NCI-H446 (cell line): ENCODE data around the gene HRH2.
"Not testable (repeated sequence)": the region's sequence is repeated elsewhere in the genome, so short reads cannot be mapped to it uniquely, and the experiment has no call there.

Source experiments
- DNase-seq, 2 experiments: peaks; one replicate each; lab custom pipeline; 2025; lab: John Stamatoyannopoulos, UW

Gene HRH2

DNA sequence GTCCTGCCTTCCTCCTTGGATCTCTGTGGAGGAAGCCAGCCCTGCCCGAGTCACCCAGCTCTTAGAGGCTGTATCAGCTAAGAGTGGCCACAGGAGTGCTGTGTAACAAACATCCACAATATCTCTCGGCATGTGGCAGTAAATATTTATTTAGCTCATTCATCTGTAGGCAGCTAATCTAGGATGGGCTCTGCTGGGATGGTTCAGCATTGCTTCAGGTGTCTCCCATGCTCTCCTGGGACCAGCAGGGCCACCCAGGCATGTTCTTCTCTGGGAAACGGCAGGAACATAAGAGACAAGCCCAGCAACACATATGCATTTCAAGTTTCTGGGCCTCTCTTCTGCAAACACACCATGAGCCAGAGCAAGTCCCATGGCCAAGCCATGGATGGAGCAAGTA lies 56.1 kb downstream of the HRH2 start:
- DNase-seq, result no peak

GRCh38 chr5:175714479-175715085 lies 56.7 kb downstream of the HRH2 start:
- no peak for DNase-seq

GRCh38 chr5:175715627-175716522 lies 58.0 kb downstream of the HRH2 start:
- no peak for DNase-seq

- no peak for DNase-seq
Measured at GRCh38 chr5:175717837-175718236, 60.0 kb downstream of the HRH2 start.

DNA sequence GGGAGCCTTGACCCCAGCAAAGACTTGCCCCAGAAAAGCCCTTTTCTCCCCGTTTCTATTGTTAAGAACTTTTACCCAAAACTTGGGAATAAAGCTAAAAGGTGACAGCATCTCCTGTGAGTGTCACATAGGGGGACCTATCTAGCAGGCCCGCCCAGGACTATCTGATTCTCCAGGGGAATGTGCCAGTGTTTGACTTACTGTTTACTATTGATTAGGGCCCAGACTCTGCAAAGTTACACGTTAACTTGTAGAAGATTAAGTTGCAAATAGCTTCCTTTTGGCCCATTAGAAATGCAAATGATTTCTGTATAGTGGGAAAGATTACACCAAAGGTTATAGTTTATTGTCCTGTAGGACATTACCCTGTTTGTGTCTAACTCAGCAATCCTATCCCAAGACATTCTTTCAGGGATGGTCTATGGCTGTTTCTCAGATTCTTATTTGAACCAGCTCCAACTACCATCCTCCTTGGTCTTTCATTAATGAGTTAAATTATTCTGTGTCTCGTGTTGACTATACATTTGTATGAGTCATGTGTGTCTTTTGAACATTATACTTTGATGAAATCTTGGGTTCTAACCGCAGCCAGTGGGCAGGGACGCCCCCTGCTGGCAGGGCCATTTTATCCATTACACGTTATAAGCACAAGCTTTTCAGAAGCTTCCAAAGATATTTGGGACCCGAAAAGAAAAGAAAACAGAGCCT lies 60.7 kb downstream of the HRH2 start:
- DNase-seq, result peak in 1 of 2 experiments; percentile 45

GRCh38 chr5:175719109-175719432 lies 61.2 kb downstream of the HRH2 start:
- DNase-seq, result not testable (repeated sequence)

DNA sequence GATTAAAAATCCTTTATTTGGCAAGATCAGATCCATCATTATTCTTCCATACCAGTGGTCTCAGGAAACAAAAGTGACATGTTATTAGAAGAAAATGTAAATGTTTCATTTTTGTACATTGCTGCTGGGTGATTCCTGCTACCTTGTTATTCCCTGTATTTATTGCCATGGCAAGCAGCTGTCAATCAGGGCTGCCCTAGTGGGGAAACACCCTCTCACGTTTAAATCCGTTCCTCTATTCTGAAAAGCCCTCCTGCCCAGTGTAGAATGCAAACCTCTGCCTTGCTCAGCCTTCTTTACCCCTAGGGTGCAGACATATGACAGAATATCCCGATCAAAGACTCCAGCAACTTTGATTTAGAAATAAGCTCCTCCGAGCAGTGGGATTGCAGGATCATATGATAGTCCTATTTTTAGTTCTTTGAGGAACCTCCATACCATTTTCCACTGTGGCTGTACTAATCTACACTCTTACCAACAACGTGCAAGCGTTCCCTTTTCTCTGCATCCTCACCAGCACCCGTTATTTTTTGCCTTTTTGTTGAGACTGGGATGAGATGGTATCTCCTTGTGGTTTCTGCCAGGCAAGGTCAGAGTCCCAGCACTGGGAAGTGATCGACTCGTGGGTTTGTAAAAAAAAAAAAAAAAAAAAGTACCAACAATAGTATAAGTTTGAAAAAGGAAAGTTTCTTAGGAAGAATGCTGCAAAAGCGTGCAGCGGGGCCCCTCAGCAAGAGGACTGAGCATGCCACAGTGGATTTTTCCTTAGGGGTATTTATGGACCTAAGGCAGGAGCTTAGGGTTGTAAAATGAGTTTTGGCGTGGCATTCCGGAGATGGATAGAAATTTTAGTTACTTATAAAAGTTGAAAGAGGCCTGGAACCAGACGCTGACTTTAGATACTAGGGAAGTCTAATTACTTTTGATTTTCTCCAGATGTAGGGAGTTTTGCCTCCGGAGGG lies 66.7 kb downstream of the HRH2 start:
- no peak for DNase-seq

DNA sequence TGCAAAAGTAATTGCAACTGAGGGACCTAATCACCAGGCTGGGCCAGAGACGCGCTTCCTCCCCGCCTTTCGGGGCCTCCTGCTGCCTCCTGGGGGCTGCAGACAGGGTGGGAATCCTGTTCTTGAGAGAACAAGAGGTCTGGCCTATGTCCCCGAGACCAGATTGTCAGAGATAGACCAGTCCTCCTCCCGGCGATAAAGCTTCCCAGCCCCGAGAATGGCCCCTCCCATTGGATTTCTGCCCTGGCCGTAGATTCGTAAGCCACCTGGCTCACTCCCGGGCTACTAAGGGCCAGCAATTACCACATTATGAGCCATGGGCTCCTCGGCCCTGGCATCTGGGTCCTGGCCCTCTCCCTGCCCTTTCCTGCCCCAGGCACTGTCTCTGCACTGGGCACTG lies 70.4 kb downstream of the HRH2 start:
- DNase-seq, result no peak

DNA sequence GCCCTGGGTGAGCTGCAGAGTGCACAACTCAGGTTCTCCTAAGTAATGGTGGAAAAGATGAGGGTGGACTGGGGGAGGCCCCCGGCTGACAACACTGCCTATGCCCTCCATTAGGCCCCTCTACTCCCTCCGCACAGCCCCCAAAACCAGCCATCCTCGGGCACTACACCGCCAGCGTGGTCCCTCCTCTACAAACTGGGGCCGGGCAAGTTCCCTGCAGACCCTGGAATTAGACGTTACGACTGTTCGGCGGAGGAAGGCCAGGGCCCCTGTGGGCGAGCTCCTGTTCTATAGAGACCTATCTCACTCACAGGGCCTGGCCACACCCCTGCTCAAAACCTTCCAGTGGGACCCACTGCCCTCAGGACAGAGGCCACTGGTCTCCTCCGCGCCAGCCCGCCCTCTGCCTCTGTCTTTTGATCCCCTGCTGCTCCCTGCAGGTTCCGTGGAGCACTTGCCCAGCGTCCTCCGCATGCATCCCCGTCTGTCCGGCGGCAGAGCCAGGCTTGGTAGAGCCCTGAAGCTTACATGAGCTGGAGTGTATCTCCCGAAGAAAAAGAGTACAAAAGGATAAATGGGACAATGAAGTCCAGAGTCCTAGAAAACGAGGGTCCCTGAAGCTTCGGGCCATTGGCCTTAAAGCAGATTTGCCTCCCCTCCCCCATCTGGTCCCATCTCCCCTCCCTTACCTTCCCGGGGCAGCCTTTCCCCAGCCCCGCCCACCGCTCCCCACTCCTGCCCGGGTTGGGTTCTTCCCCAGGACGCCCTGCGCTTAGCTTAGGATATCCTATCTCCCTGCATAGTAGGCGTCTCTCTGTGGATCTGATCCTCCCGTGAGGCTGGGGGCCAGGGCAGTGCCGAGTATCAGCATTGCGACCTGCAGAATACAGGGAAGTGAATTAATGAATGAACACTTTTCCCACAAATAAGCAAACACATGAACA lies 71.3 kb downstream of the HRH2 start:
- DNase-seq, result no peak

DNA sequence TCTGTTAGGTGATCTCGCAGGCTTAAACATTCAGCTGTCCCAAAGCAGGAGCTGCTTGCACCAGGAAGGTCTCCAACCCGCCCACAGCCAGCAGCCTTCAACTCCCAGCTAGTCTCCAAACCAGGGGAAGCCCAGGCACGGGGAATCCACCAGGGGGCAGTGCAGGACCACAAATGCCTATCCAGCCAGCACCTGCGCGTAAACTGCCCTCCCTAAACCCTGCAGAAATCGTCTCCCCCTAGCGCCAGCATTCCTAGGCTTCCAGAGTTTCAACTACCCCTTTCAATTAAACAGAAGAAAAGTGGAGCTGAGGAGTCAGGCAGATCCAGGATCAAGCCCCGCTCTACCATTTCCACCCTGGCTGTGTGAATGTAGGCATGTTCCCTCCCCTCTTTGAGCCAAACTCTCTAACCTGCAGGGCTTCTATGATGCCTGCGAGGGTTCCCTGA lies 72.0 kb downstream of the HRH2 start:
- DNase-seq, result peak; percentile 89 to 92

- DNase-seq, result no peak
Measured at GRCh38 chr5:175731172-175731571, 73.3 kb downstream of the HRH2 start.

DNA sequence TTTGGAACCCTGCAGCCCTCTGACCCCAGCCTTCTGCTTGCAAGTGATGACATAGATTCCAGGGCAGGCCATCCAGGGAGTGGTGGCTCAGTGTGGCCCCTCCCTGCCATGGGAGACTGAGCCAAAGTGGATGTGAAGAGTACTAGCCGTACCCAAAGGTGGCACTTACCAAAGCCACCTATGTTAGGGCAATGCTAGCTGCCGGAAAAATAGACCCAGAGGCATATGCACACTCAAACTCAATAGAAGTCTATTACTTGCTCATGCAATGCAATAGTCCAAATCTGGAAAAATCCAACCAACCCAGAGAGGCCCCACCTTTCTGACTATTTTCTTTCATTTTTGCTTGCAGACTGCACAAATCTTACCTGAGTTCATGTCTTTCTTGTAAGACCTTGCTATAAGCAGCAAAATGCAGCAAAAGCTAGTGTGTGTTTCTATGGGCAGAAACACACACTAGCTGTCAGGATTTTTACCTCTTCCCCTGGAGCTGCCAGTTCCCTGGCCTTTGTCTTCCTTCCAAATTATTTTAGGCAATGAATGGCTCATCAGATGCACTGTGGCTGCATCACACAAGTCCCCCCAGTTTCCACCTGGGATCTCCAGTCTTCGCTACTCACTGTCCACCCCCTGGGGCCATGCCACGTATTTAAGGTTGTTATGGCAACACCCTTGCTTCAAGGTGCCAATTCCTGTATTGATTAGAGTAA lies 74.0 kb downstream of the HRH2 start:
- no peak for DNase-seq

- DNase-seq, result no peak
Measured at GRCh38 chr5:175733017-175733416, 75.1 kb downstream of the HRH2 start.

DNA sequence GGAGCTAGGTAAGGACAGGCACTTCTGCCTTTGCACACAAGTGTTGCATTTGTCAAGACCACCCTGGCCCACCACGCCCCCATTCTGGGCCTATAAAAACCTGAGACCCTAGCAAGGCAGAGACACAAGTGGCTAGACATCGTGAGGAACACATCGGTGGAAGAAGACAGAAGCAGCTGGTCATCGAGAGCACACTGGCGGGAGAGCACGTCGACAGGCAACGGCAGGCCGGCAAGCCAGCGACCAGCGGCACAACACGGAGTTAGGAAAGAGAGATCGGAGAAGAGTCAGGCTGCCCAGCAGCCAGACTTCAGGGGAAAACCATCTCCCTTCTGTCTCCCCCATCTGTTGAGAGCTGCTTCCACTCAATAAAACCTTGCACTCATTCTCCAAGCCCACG lies 76.1 kb downstream of the HRH2 start:
- DNase-seq, result no peak

DNA sequence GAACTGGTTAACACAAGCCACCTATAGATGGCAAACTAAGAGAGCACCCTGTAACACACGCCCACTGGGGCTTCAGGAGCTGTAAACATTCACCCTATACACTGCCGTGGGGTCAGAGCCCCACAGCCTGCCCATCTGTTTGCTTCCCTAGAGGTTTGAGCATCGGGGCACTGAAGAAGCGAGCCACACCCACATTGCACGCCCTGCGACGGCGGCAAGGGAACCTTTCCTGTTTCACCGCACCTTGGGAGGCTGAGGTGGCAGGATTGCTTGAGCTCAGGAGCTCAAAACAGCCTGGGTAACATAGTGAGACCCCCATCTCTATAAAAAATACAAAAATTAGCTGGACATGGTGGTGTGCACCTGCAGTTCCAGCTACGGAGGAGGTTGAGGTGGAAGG lies 76.6 kb downstream of the HRH2 start:
- DNase-seq, result no peak

- DNase-seq, result no peak
Measured at GRCh38 chr5:175735701-175736100, 77.8 kb downstream of the HRH2 start.

DNA sequence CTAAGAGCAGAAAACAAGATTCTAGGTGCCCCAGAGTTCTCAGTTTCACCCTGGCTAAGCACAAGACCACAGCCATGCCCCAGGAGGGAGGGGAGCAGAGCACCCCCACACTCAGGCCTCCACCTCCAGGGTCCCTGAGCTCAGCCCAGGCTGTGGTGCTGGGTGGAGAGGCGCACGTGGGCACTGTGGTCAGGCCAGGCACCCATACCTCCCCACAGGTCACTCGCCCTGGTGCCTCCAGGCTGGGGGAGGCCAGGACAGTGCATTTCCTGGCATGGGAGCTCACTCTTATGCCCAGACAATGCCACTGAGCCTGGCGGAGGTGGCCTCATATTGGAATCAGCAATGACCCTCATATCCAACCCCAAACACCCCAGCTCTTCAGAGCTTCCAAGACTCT lies 78.8 kb downstream of the HRH2 start:
- DNase-seq, result no peak

DNA sequence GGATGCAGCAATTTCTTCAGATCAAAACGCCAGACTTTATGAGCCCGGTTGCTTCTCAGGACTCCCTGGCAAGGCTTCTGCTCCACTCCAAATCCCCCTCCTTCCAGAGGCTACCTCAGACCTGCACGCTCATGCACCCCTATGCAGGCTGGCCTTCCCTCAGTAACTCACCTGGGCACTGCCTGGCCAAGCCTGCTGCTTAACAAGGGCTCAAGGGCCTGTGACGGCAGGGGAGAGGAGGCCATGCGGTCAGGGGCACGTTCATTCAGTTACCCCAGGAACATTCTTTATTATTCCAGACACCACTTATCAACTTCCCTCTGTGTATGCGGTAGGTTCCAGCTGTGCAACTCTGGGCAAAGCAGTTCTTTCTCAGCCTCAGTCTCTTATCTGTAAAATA lies 79.6 kb downstream of the HRH2 start:
- DNase-seq, result no peak

DNA sequence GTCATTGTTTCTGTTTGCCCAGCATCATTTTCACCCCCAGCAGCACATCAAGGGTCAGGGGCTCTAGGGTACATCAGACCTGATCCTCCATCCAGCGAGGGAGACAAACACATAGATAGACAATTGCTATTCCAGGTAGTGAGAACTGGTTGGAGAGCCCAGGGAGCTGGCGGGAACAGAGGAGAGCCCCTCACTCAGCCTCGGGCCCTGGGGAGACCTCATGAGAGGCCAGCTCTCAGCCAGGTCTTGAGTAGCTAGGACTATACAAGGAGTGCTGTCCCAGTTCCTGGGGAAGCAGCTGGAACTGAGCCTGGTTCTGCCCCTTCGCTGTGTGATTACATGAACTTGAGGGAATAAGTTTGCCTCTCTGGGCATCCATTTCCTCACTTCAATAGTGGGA lies 80.3 kb downstream of the HRH2 start:
- no peak for DNase-seq

DNA sequence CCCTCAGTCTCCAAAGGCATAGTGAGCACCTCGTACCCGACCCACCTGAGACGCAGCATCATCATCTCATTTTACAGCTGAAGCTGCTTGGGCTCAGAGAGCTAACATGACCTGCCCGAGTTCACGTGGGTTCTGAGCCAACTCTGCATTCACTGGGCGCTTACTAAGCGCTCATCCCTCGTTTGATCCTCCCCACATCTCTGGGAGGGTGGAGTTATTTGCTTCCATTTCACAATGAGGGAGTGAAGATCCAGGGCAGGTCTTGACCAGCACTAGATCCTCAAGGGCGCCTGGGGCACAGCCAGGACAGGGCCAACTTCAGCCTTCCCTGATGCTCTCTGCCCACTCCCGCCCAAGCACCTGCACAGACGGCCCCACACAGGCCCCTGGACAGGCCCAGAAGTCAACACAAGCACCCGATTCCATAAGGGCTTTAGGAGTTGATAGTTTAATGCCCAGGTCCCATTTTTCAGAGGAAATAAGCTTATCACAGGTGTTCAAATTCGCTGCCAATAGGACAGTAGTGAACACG lies 80.8 kb downstream of the HRH2 start:
- no peak for DNase-seq
